Liver (tissue), 9 donors: ENCODE data around the gene FADS3. TPM values are rescaled to one million over a fixed set of nuclear protein-coding genes. Genes with fewer than 3 reads are reported as not detected.

Experiments used
- DNase-seq: peaks from one replicate; pipeline ENCODE4 v3.0.0-alpha.2; 2017; ENCODE audit warnings: low spot score
- H3K27ac ChIP-seq, 2 donors: one replicate each; pipeline ENCODE4 v1.7.0; 2013; ENCODE audit warnings: inconsistent platforms in 2 of 2, low read length in 2 of 2, control low read depth in 1 of 2, low read depth in 1 of 2, mild to moderate bottlenecking in 1 of 2
- H3K27me3 ChIP-seq, 4 donors: one replicate each; pipeline versions ENCODE4 v1.6.1 to v1.7.0; 2013; ENCODE audit warnings: low read length in 3 of 4, inconsistent platforms in 1 of 4, mild to moderate bottlenecking in 1 of 4, moderate library complexity in 1 of 4; ENCODE audit not compliant: control insufficient read depth in 4 of 4, insufficient read depth in 4 of 4
- H3K36me3 ChIP-seq, 4 donors: one replicate each; pipeline versions ENCODE4 v1.6.1 to v1.7.0; 2013; ENCODE audit warnings: low read length in 3 of 4, mild to moderate bottlenecking in 3 of 4, low read depth in 1 of 4, moderate library complexity in 1 of 4; ENCODE audit not compliant: control insufficient read depth in 4 of 4, insufficient read depth in 3 of 4
- H3K4me1 ChIP-seq, 4 donors: one replicate each; pipeline versions ENCODE4 v1.6.1 to v1.7.0; 2013; ENCODE audit warnings: low read length in 3 of 4, mild to moderate bottlenecking in 3 of 4, moderate library complexity in 1 of 4; ENCODE audit not compliant: control insufficient read depth in 4 of 4, insufficient read depth in 4 of 4
- H3K4me3 ChIP-seq, 3 donors: one replicate each; pipeline versions ENCODE4 v1.6.1 to v1.7.0; 2013; ENCODE audit warnings: low read length in 3 of 3, control low read depth in 1 of 3, low read depth in 1 of 3, mild to moderate bottlenecking in 1 of 3
- H3K9ac ChIP-seq, 2 donors: one replicate each; pipeline ENCODE4 v1.7.0; 2013; ENCODE audit warnings: low read length in 2 of 2, mild to moderate bottlenecking in 2 of 2, moderate library complexity in 2 of 2, control low read depth in 1 of 2, low read depth in 1 of 2
- H3K9me3 ChIP-seq, 4 donors: one replicate each; pipeline versions ENCODE4 v1.6.1 to v1.7.0; 2013; ENCODE audit warnings: low read length in 3 of 4; ENCODE audit not compliant: control insufficient read depth in 4 of 4
- ATF3 ChIP-seq: IDR thresholded peaks from 2 replicates; pipeline ENCODE4 v1.6.1; 2016; ENCODE audit warnings: antibody characterized with exemption
- CTCF ChIP-seq: fragments of 150-350 bp; IDR thresholded peaks from 2 replicates; pipeline ENCODE4 v1.5.1; 2017; ENCODE audit warnings: improper control_type of control experiment, low read depth, low read length; ENCODE audit not compliant: missing input control
- FOXA2 ChIP-seq: IDR thresholded peaks from 2 replicates; pipeline ENCODE4 v1.6.1; 2016; ENCODE audit warnings: antibody characterized with exemption
- GABPA ChIP-seq, 2 donors: IDR thresholded peaks in 1 of 2; conservative IDR thresholded peaks in 1 of 2; 2 replicates each; pipeline ENCODE4 v1.6.1; 2016; ENCODE audit warnings: antibody characterized with exemption in 2 of 2, mild to moderate bottlenecking in 1 of 2, moderate library complexity in 1 of 2
- HNF4A ChIP-seq, 2 donors: conservative IDR thresholded peaks; 2 replicates each; pipeline ENCODE4 v1.6.1; 2016; ENCODE audit warnings: antibody characterized with exemption in 2 of 2, mild to moderate bottlenecking in 2 of 2
- HNF4G ChIP-seq: IDR thresholded peaks from 2 replicates; pipeline ENCODE4 v1.6.1; 2016; ENCODE audit warnings: antibody characterized with exemption
- JUND ChIP-seq, 2 donors: IDR thresholded peaks; 2 replicates each; pipeline ENCODE4 v1.6.1; 2016; ENCODE audit warnings: antibody characterized with exemption in 2 of 2
- NR2F2 ChIP-seq: IDR thresholded peaks from 2 replicates; pipeline ENCODE4 v1.6.1; 2016; ENCODE audit warnings: antibody characterized with exemption
- RAD21 ChIP-seq, 2 donors: IDR thresholded peaks; 2 replicates each; pipeline ENCODE4 v1.6.1; 2016; ENCODE audit warnings: antibody characterized with exemption in 2 of 2, mild to moderate bottlenecking in 2 of 2
- REST ChIP-seq: IDR thresholded peaks from 2 replicates; pipeline ENCODE4 v1.6.1; 2016; ENCODE audit warnings: antibody characterized with exemption, mild to moderate bottlenecking
- SP1 ChIP-seq: IDR thresholded peaks from 2 replicates; pipeline ENCODE4 v1.6.1; 2018; ENCODE audit warnings: antibody characterized with exemption, mild to moderate bottlenecking
- YY1 ChIP-seq: IDR thresholded peaks from 2 replicates; pipeline ENCODE4 v1.6.1; 2016; ENCODE audit warnings: antibody characterized with exemption, mild to moderate bottlenecking
- ZBTB33 ChIP-seq: IDR thresholded peaks from 2 replicates; pipeline ENCODE4 v1.6.1; 2016; ENCODE audit warnings: antibody characterized with exemption
- WGBS: extraction: QIAGEN DNeasy Blood & Tissue Kit; methylation state at CpG from one replicate; pipeline ENCODE4 v1.1.7; 2013; 5-methylcytosine and 5-hydroxymethylcytosine counted together
- polyA plus RNA-seq, 2 donors: library from polyadenylated mRNA; stranded (reverse) in 1 of 2; unstranded in 1 of 2; fragments of 200-250 nt in 1 of 2; fragments of >200 nt in 1 of 2; fragmentation: Nextera tagmentation in 1 of 2; extraction: Ambion mirVana in 1 of 2; gene quantifications; one replicate each; pipeline versions ENCODE4 v1.2.1 to v1.2.3, GENCODE V29; 2013 to 2015
- total RNA-seq, 2 donors: library from RNA; depleted of rRNA; stranded (reverse); fragments of >200 nt; gene quantifications; one replicate each; pipeline ENCODE4 v1.2.3, GENCODE V29; 2014
- TF ChIP-seq, protein P1 (sequence below): IDR thresholded peaks from 2 replicates; pipeline ENCODE4 v1.6.1; 2016; ENCODE audit warnings: antibody characterized with exemption
- donor health status: healthy.
- donor health status: healthy.
- donor health status: healthy.
- donor health status: healthy.
- donor health status: healthy.

The FADS3 gene
- total and polyA plus RNA-seq, 4 donors, result 8.3 to 13.6 (median 10.3) TPM

DNA sequence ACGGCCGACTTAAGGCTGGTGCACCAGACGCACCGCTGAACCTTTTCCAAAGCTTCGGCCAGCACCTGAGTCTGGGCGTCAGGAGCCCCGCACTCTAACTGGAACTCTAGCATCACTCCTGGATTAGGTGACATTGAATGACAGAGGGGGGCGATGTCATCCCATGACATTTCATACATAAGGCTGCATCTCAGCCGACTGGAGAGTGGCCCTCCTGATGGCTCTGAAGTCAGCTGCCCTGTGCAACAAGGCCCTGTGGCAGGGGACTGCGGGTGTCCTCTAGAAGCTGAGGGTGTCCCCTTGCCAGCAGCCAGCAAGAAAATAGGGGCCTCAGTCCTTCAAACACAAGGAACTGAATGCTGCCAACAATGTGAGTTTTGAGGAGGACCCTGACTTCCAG, 10.1 kb upstream of the FADS3 start:
- no peaks in the 10 kb centered on the region for H3K36me3 ChIP-seq

GRCh38 chr11:61900251-61900650, 8.9 kb upstream of the FADS3 start:
- Histone ChIP-seq H3K36me3 (no peaks in the 10 kb centered on the region), H3K4me3 (no peak overlapping the region)
- DNase-seq, result no peak

More for the DNA sequence above, 10.1 kb upstream of the FADS3 start:
- no peak overlapping the region for H3K27ac ChIP-seq
- no peak for DNase-seq
- no peak overlapping the region for H3K4me3 ChIP-seq
- no peaks in the 10 kb centered on the region for H3K9me3 ChIP-seq
- TF ChIP-seq HNF4A (conservative IDR thresholded peaks at IDR 0.05) (no peak), RAD21 (IDR thresholded peaks at IDR 0.05) (peak in 1 of 2 donors; percentile 13), HNF4G (no peak)
- 93% methylated on average over 10 of the region's 10 CpGs for WGBS
- peaks cover 0 to 7% (median under 1%) of the 10 kb centered on the region in 4 donors for H3K4me1 ChIP-seq
- no peak overlapping the region for H3K9ac ChIP-seq
- H3K27me3 ChIP-seq, result no peaks in the 10 kb centered on the region

More at GRCh38 chr11:61900251-61900650, 8.9 kb upstream of the FADS3 start:
- WGBS, result 93% methylated on average over 17 of the region's 17 CpGs
- Histone ChIP-seq H3K9me3 (no peaks in the 10 kb centered on the region), H3K27me3 (no peaks in the 10 kb centered on the region), H3K4me1 (peaks cover 0 to 7% (median under 1%) of the 10 kb centered on the region in 4 donors), H3K27ac (no peak overlapping the region), H3K9ac (no peak overlapping the region)
- TF ChIP-seq NR2F2 (no peak), JUND (IDR thresholded peaks at IDR 0.05) (no peak), SP1 (no peak), FOXA2 (no peak), ZBTB33 (no peak), HNF4G (no peak), RAD21 (IDR thresholded peaks at IDR 0.05) (no peak), ATF3 (no peak), HNF4A (conservative IDR thresholded peaks at IDR 0.05) (no peak), GABPA (IDR thresholded peaks at IDR 0.05 in 1 of 2, conservative IDR thresholded peaks at IDR 0.05 in 1 of 2) (no peak), REST (no peak), YY1 (no peak), CTCF (no peak)
- TF ChIP-seq, protein P1, sequence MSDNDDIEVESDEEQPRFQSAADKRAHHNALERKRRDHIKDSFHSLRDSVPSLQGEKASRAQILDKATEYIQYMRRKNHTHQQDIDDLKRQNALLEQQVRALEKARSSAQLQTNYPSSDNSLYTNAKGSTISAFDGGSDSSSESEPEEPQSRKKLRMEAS, result no peak
